Mucosa of gallbladder (tissue), 1 donor: ENCODE results near the gene S100A8. TPM values are rescaled to one million over a fixed set of nuclear protein-coding genes. Genes with fewer than 3 reads are reported as not detected.

Source experiments
- DNase-seq: peaks from one replicate; pipeline ENCODE4 v3.0.0-alpha.2; 2020; ENCODE audit warnings: low spot score
- total RNA-seq: library from RNA; stranded (reverse); gene quantifications from one replicate; pipeline ENCODE4 v1.2.1, GENCODE V29; 2021
- donor health status: DM: no; HTN: no; CAD: no.

S100A8 gene
- total RNA-seq, 1 donor from 2014 or later = 7.0 TPM

DNA sequence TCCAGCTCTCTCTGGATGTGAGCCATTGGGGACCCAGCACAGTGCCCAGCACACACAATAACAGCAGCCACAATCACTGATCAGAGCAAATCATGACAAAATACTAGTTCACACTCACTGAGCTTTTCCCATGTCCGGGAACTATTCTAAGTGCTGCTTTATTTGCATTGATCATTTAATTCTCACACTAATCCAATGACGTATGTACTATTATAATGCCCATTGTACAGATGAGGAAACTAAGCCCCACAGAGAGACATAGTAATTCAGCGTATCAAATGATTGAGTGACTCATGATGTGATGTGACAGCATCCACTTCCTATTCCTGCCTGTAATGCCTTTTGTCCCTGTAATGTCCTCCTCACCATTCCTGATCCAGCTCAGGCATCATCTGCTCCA is 1.9 kb upstream of the S100A8 start:
- DNase-seq = no peak

DNA sequence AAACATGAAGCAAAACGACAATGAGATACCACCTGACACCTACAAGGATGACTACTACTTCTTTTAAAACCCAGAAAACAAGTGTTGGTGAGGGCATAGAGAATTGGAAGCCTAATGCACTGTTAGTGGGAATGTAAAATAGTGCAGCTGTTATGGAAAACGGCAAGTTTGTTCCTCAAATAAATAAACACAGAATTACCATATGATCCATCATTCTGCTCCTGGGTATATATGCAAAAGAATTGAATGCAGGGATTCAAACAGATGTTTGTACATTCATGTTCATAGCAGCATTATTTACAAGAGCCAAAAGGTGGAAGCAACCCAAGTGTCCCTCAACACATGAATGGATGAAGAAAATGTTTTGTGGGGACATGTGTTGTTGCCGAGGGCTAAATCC is 1.4 kb upstream of the S100A8 start:
- DNase-seq = no peak

DNA sequence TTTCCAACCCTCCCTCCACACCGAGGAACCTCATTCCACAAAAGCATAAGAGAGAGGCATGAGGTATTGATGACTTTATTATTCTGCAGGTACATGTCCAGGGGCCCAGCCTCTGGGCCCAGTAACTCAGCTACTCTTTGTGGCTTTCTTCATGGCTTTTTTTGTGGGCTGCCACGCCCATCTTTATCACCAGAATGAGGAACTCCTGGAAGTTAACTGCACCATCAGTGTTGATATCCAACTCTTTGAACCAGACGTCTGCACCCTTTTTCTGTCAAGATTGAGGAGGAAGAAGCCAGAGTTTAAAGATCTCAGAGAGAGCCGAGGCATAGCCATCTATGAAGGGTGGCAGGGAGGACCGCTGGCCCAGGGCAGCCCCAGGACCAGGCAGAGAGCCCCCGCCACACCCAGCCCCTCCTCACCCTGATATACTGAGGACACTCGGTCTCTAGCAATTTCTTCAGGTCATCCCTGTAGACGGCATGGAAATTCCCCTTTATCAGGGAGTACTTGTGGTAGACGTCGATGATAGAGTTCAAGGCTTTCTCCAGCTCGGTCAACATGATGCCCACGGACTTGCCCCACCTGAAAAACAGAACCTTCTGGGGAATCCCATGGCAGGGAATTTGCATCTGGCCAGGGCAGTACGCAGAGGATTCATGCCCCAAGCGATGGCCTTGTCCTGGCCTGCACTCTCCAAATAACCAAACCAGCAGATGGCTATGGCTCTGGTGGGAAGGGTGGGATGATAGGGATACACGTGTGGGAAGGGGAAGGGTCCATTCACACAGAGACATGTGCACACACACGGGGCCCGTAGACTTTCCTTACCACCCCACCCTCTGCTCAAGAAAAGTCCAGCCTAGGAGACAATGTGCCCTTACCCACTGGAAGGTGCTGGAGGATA is 647 bp downstream of the S100A8 start:
- DNase-seq = peak; percentile 7

DNA sequence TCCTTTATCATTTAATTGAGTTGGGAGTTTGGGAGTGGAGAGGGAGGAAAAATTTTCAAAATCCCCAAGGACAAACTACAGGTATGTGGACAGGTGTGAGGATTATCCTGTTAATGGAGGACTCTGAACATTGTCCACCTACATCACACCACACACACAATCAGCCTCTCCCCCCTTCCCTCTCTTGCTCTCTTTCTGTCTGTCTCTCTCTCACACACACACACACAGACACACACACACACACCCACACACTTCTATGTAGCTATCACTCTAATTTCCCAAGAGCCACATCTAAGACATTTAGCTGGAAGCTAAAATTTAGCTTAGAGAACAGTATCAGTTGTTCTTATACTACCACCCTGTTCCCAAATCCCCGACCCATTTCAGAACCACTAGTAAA is 1.5 kb downstream of the S100A8 start:
- no peak for DNase-seq

DNA sequence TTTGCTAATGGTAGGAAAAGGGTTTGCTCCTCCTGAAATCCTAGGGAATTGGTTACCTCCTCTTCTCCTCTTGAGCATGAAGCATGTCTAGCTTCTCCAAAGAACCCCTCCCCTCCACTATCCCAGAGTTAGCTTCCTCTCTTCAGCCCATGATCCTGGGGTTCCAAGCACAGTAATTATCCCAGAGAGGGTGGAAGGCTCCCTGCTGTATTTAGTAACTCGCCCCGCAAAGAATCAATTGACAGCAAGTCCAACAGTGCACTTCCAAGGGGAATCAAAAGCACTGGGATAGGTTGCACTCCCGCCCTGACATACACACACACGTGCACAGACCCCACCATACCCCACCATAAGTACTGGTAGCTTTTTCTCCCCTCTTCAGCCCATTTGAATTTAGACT is 3.1 kb downstream of the S100A8 start:
- no peak for DNase-seq

DNA sequence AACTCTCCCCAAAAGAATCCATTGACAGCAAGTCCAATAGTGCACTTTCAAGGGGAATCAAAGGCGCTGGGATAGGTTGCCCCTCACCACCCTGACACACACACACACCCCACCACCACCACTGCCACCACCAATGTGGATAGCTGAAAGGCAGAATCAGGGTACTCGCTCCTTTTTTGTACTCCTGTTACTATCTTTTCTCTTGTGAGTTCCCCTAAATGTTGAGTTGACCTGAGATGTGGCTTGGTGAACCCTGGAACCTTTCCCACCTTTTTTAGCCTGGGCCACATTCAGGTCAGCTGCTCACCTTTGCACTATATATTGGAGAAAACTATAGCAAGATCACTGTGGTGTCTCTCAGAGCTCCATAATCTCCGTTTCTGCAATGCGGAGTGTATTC is 3.9 kb downstream of the S100A8 start:
- DNase-seq = no peak

DNA sequence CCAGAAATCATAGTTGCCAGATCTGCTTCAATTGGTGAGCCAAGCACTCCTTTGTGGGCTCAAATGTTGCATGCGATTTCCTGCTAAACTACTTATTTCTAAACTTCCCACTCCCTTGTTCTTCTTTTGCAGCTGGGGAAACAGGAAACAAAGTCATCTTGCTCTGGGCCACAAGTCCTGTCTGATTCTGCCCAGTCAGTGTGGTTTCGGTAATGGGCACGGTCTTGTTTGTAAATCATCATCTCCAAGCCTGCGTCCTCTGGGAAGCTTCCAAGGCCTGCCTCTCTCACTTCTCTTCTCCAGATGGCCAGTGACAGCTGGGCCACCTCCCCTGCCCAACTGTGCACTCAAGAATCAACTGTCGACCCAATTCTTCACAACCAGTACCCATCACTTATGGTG is 4.4 kb downstream of the S100A8 start:
- peak; percentile 47 for DNase-seq

DNA sequence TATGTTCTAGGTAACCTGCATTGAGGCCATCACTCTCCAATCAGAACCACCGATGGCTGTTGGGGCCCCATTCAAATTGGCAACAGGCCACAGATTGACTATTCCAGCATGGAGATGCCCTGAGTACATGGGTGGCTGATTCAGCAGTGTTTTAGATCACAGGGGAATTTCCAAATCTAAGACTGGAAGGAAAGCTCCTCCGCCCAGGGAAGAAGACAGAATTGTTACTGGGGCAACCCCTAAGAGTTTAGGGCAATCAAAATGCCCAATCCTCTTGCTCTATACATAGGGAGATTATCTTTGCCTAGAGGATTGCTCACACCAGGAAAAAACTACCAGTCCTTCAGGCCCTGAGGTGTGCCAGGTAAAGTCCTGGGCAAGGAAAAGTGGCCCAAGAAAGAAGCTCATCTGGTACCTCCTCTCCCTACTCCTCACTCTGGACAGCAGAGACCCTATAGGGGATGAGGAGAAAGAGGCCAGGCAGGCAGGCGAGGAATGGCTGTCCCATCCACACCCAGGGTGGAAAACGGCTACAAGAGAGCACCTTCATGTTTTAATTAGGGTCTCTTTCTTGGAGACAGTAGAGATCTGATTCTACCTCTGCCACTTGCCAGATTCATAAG is 5.8 kb downstream of the S100A8 start:
- DNase-seq = no peak

DNA sequence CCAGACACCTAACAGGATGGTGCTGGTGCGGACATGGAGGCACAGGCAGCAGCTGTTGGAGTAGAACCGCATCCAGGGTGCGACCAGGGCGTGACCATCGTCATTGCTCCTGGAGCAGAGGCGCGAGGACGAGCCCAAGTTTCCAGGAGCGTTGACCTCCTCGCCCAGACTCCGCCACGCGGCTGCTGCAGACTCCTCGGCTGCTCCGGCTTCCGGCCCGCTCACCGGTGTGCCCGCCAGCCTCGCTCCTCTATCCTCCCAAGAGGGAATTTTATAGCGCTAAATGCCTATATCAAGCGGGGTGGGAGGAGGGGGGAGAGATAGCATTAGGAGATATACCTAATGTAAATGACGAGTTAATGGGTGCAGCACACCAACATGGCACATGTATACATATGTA is 10.2 kb downstream of the S100A8 start:
- no peak for DNase-seq

DNA sequence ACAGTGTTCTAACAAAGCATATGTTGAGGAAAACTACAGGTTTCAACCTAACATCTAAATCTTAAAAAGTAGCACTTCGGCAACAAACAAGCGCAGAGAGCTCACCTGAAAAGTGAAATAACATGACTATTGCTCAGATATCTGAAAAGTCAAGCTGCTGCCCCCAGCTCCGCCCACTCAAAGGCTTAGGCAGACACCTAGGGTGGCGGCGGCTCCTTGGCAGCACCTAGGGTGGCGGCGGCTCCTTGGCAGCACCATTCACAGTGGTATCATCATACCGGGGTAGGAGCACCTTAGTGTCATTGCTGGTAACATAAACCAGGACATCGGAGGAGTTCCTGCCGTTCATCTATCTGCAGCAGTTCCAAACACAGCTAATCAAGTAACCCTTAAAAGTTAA is 11.3 kb downstream of the S100A8 start:
- DNase-seq = no peak

DNA sequence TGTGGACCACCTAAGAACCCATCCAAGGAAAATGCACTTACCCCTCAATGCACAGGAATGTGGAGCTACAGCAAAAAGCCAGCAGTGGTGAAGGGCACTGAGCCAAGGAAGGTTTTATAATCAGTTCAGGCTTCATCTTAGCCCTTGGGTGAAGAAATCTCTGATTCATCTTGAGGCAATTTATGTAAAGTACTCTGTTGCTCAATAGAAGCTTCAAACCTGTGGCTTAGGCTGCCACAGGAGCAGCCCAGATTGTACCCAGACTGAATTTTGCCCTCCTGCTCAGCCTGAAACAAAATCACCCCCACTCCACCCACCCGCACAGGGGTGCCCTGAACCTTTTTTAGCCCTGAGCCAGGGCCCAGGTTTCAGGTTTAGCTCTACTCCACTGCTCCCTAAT is 15.4 kb downstream of the S100A8 start, which contains the start of gene S100A12:
Gene S100A12, minus strand, starts transcription at position 111 of the 400 bp plus-strand sequence. CDS start 1,029 bp downstream, outside the sequence.
- DNase-seq = no peak

DNA sequence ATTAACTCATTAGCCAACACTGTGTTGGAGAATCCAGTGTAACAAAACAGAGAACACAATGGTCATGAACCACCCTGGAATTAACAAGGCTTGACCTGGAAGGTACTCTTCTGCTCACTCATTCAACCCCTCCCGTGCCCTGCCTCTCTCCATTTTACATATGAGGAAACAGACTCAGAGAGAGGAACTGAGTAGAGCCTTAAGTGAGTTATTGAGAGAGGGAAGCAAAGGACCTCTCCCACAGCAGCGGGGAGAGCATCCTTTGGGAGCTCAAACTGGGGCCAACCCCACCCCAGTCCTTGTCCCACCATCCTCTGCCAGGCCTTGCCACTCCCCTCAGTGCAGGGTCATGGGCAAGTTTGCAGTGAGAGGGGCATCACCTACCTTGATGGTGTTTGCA is 16.8 kb downstream of the S100A8 start:
- DNase-seq = no peak

DNA sequence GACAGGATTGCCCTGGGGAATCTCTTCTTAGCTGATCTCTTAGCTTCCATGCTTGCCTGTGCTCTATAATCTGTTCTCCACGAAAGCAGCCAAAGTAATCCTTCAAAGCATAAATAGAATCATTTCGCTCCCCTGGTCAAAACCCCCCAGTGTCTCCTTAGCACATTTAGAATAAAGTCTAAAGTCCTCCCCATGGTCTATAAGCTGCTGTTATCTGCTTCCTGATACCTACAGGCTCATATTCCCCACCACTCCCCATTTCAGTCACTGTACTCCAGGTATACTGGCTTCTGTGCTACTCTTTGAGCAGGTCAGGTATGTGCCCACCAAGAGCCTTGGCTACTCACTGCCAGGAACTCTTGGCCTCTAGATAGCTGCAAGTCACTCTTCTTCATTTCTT is 18.3 kb downstream of the S100A8 start:
- no peak for DNase-seq

DNA sequence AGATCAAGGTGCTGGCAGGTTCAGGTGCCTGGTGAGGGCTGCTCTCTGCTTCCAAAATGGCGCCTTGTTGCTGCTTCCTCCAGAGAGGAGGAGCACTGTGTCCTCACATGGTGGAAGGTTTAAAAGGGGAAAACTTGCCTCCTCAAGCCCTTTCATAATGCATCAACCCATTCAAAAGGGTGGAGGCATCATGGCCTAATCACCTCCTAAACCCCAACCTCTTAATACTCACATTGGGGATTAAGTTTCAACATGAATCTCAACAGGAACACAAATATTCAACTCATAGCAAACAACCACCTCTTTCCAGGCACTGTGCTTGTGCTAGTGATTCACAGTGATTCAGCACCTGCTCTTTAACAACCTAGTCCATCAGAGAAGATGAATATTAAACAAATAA is 19.6 kb downstream of the S100A8 start:
- no peak for DNase-seq

DNA sequence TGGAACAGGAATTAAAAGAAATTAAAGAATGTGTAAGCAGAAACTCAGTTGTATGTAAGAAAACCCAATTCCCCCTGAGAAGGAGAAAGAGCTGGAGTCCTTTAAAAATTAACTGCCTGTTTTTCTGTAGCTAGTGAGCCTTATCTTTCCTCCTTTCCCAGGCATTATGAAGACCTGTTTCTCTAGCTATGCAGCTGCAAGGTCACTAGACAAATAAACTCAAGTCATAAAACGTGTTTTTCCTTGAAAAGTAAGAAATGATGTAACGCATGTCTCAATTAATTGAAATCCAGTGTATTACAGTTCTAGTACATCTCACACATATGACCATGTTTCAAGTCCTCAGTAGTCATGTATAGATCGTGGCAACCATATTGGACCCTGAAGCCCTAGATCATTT is 20.7 kb downstream of the S100A8 start:
- DNase-seq = no peak

DNA sequence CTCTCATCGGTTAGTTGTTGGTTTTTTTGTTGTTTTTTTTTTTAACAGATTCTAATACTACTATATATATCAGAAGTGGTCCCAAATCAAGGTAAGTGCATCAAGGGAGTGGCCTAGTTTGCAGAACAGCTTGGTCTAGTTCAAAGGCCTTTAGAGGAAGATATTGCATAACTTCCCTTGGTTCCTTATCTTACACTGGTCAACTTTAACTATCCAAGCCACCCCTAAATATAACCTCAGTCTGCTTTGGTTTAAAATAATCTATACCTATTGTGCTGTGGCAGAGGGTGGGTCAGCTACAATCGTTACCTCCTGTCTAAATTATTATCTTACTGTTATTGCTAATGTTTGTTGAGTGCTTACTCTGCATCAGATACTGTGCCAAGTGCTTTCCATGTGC is 22.4 kb downstream of the S100A8 start:
- no peak for DNase-seq

DNA sequence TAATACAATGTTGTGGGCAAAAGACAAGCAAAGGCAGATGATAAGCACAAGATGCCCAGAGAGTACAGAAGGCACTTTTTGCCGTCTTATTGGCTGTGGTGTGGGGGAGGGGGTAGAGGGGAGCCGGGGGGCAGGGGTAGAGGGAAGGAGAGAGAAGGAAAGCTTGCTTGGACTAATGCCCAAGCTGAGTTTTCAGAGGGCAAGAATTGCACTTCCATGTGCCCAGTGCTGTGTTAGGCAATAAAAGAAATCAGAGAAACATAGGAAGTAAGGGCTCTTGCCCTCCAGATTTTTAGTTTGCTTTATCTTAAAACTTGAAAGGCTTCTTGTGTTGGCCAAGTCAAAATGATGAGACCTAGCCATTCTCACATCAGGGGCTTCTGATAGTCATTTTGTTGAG is 23.8 kb downstream of the S100A8 start:
- no peak for DNase-seq

DNA sequence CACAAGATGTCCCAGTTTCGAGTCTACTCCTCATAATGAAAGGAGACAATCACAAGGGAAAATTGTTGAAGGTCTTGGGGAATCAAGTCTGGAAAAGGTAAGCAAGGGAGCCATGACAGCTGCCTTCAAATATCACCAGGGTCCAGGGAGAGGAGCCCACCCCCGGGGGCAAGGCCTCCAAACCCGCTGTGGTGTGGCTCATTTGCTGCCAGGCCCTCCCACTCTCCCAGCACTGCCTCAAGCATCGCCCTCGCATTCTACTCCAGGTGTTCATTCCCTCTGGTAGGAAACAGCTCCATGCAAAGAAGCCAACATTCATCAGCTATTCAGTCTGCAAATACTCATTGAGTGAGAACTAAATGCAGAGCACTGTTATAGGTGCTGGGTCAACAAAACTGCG is 24.6 kb downstream of the S100A8 start:
- DNase-seq = no peak

DNA sequence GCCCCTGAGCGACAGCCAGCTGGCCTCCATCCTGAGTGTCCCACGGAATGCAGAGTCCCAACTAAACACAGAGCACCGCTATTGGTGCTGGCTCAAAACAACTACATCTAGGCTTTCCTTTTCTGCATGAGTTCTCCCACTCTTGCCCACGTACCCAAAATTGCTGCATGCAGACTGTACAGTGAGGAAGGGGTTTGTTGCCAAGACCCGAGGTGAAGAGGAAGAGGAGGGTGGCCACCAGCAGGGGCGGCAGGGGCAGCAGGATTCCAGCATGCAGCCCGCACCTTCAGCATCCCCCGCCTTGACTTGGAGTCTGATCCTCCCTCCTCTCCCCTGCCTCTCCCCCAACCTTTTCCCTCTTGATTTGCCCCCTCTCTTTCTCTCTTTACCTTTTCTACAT is 25.2 kb downstream of the S100A8 start:
- DNase-seq = no peak

DNA sequence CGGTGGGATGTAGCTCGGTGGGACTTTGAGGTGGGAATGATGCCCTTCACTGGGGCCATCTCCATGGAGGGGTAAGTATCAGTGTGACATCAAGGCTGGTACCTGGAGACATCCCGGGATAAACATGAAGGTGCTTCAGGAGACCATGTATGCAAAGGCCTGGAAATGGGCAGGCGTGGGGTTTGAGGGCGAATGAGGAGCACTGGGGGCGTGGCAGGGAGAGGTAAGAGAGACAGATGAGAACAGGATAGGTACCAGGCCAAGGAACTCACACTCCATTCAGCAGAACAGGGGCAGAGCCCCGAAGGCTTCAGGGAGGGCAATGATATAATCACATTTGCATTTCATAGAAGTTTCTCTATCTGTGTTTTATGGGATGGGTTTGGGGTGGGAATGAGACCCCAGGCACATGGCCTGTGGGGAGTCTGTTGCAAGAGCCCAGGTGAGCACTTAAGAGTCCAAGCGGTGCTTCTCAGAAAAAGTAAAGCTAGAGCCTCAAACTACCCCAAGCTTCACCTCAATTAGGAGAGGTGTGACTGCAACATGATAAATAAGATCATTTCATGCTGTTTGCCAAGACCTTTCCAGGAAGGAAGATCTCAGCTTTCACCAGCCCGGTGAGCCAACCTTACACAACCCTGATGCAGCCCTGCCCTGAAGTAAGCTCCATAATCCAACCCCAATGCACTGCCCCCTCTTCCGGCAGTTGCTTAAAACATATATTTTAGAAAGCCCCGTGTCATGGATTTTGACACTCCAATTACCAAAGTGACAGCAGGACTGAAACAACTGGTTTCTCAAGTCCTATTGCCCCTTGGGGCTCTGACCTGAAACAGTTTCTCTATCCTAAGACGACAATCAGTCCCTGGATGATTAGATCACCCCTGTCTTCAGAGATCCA is 25.9 kb downstream of the S100A8 start:
- DNase-seq = no peak

DNA sequence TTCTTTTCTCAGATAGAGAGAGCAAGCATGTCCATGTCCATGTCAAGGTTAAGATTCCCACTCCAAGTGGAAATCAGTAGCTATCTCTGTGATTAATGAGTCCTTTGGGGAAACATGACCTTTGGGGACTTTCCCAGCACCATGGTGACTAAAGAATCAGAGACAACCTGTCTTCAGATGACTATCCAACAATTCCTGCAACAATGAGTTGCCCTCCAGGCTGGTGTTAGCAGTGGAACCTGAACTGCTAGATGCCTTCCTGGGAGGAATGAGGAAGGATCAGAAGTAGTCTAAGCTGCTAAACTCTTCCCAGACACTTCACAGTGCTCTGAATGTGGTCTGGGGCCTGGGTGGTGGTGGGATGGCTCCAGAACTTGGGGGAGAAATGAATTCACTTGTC is 26.7 kb downstream of the S100A8 start:
- no peak for DNase-seq

DNA sequence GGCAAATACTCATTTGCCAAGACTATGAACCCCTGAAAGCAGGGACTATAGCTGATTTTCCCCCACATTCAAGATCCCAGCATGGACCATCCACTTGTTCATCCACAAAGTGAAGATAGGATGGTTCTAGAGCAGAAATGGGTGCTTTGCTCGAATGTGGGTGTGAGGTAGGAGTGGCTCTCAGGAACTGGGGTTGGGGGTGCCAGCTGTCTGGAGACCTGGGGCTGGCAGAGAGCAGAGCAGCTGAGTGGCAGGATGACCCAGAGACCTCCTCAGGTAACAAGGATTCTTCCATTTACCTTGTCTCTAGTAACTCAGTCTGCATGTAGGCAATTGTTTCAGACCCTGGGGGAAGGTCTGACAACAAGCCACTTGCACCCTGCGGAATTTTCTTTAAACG is 27.2 kb downstream of the S100A8 start:
- DNase-seq = no peak
